OCI-LY3 (cell line): ENCODE data around the gene NBEA.
A peak's percentile ranks its signal among the peaks of the same experiment; 100 is the strongest.

Source experiments
- H2AFZ ChIP-seq: fragments of 200-600, 300-600 bp; shearing (Covaris generic); 2 replicates; pipeline ENCODE4 v1.6.0; 2014; ENCODE audit warnings: antibody characterized with exemption, low read depth, low read length
- H3K27ac ChIP-seq: fragments of 200-600, 300-600 bp; sonication (generic); 2 replicates; pipeline ENCODE4 v1.5.1; 2014; ENCODE audit warnings: mild to moderate bottlenecking, low read length, moderate library complexity, mixed read lengths
- H3K27me3 ChIP-seq: fragments of 200-600, 300-600 bp; sonication (generic); 2 replicates; pipeline ENCODE4 v1.6.1; 2014; ENCODE audit warnings: low read depth, low read length, mixed read lengths
- H3K36me3 ChIP-seq: fragments of 200-600, 300-600 bp; sonication (generic); replicated peaks from 2 replicates; pipeline ENCODE3; 2014; ENCODE audit warnings: low read depth, low read length, mixed read lengths
- H3K4me1 ChIP-seq: fragments of 300-600, 200-600 bp; sonication (generic); 2 replicates; pipeline ENCODE4 v1.6.1; 2014; ENCODE audit warnings: low read length, mixed read lengths
- H3K4me2 ChIP-seq: fragments of 200-600, 300-600 bp; sonication (generic); 2 replicates; pipeline ENCODE4 v1.6.1; 2014; ENCODE audit warnings: low read length, mixed read lengths
- H3K4me3 ChIP-seq: fragments of 300-600, 200-600 bp; sonication (generic); 2 replicates; pipeline ENCODE4 v1.5.1; 2014; ENCODE audit warnings: antibody characterized with exemption, mild to moderate bottlenecking, low read length, moderate library complexity
- H3K79me2 ChIP-seq: fragments of 300-600, 200-600 bp; shearing (Covaris generic); 2 replicates; pipeline ENCODE4 v1.6.1; 2014; ENCODE audit warnings: mild to moderate bottlenecking, low read length, mixed read lengths
- H3K9ac ChIP-seq: fragments of 300-600, 200-600 bp; shearing (Covaris generic); 2 replicates; pipeline ENCODE4 v1.6.0; 2014; ENCODE audit warnings: mild to moderate bottlenecking, low read length, moderate library complexity
- H3K9me3 ChIP-seq: fragments of 200-600, 300-600 bp; shearing (Covaris generic); 2 replicates; pipeline ENCODE4 v1.6.1; 2014; ENCODE audit warnings: low read length, mixed read lengths; ENCODE audit not compliant: insufficient read depth
- H4K20me1 ChIP-seq: fragments of 200-600, 300-600 bp; sonication (generic); 2 replicates; pipeline ENCODE4 v1.6.1; 2016; ENCODE audit warnings: low read length, mixed read lengths; ENCODE audit not compliant: insufficient read depth
- EZH2phosphoT487 ChIP-seq: fragments of 200-600 bp; shearing (Covaris generic); IDR thresholded peaks from 2 replicates; pipeline ENCODE4 v1.6.1; 2018; ENCODE audit warnings: antibody characterized with exemption, mixed run types, low read depth
- TF ChIP-seq, protein P1 (sequence below): fragments of 200-600, 300-600 bp; sonication (generic); IDR thresholded peaks from 2 replicates; pipeline ENCODE4 v1.5.1; 2014; ENCODE audit warnings: antibody characterized with exemption, low read length, low read depth

Gene NBEA

DNA sequence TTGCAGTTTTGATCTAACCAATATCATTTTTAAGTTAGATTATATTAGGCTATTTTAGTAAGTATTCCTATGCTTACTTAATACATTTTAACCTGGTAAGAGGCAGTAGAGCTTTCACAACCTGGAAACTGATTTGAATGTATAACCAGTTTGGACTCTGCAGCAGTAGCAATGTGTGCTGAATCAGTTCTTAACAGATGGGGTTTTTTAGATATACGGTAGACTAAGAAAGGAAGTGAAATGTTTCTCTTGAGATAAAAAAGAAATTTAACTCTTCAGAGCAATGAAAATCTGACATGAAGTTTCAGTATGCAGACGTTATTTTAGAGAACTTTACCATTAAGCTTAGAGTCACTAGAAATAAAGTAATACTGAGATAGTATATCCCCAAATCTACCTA lies 2.7 kb downstream of the NBEA start:
- peak overlapping the region; percentile 86 for H3K4me2 ChIP-seq
- TF ChIP-seq, protein P1, sequence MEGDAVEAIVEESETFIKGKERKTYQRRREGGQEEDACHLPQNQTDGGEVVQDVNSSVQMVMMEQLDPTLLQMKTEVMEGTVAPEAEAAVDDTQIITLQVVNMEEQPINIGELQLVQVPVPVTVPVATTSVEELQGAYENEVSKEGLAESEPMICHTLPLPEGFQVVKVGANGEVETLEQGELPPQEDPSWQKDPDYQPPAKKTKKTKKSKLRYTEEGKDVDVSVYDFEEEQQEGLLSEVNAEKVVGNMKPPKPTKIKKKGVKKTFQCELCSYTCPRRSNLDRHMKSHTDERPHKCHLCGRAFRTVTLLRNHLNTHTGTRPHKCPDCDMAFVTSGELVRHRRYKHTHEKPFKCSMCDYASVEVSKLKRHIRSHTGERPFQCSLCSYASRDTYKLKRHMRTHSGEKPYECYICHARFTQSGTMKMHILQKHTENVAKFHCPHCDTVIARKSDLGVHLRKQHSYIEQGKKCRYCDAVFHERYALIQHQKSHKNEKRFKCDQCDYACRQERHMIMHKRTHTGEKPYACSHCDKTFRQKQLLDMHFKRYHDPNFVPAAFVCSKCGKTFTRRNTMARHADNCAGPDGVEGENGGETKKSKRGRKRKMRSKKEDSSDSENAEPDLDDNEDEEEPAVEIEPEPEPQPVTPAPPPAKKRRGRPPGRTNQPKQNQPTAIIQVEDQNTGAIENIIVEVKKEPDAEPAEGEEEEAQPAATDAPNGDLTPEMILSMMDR = no peak
- no peak for TF ChIP-seq EZH2phosphoT487
- peak overlapping the region; percentile 88 for H3K4me3 ChIP-seq

DNA sequence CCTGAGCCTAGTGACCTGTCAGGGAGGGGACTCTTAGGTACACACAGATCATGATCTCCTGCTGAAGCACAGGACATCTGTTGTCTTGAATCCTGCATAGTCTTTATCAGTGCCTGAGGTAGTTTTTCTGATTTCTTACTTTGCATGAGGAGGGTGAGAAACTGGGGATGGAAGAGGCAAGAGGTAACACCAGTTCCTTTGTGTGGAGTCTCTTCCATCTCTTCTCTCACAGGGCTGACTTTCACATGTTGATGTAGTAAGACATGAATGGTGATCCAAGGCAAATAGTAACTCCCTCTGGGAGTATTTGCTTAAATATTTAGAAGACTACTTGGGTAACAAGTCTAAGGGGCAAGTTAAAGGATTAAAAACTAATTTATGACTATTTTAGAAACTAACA lies 9.5 kb downstream of the NBEA start:
- no peak overlapping the region for H3K4me3 ChIP-seq
- TF ChIP-seq, protein P1 = no peak
- TF ChIP-seq EZH2phosphoT487 = no peak
- no peak overlapping the region for H3K27ac ChIP-seq
- H2AFZ ChIP-seq = no peak overlapping the region
- H3K9me3 ChIP-seq = peaks cover 6% of the 10 kb centered on the region; the same call in 1 of the 2 replicates
- peaks cover 16% of the 10 kb centered on the region for H3K36me3 ChIP-seq
- no peak overlapping the region for H3K4me2 ChIP-seq
- H3K79me2 ChIP-seq = peaks cover 23% of the 10 kb centered on the region
- H4K20me1 ChIP-seq = peaks cover 18% of the 10 kb centered on the region; the same call in 1 of the 2 replicates
- H3K4me1 ChIP-seq = peaks cover 25% of the 10 kb centered on the region
- H3K9ac ChIP-seq = no peak overlapping the region
- H3K27me3 ChIP-seq = no peaks in the 10 kb centered on the region

More for the DNA sequence above, 2.7 kb downstream of the NBEA start:
- Histone ChIP-seq H2AFZ (no peak overlapping the region), H3K9ac (peak overlapping the region; percentile 28), H3K36me3 (no peaks in the 10 kb centered on the region), H4K20me1 (peaks cover 22% of the 10 kb centered on the region), H3K79me2 (peaks cover 25% of the 10 kb centered on the region), H3K4me1 (peaks cover 46% of the 10 kb centered on the region), H3K27me3 (peaks cover 14% of the 10 kb centered on the region), H3K9me3 (no peaks in the 10 kb centered on the region), H3K27ac (peak overlapping the region; percentile 33; the same call in 1 of the 2 replicates)

DNA sequence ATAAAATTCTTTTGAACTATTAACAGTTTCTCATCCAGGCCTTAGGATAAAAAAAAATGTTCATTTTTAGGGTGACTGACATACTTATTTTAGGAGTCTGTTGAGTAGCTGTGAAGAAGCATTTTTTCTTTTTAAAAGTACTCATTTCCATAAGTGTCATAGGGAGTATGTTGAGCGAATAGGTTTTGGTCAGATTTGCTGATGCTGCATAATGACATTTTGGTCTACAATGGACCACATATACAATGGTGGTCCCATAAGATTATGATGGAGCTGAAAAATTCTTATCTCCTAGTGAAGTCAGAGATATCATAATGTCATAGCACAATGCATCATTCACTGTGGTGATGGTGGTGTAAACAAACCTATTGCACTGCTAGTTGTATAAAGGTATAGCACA lies 17.4 kb downstream of the NBEA start:
- Histone ChIP-seq H3K4me3 (no peak overlapping the region), H3K79me2 (no peaks in the 10 kb centered on the region), H3K27me3 (no peaks in the 10 kb centered on the region), H3K4me1 (peaks cover 13% of the 10 kb centered on the region), H3K9me3 (peaks cover under 1% of the 10 kb centered on the region; the same call in 1 of the 2 replicates), H3K36me3 (peaks cover 2% of the 10 kb centered on the region), H2AFZ (no peak overlapping the region), H4K20me1 (no peaks in the 10 kb centered on the region), H3K27ac (no peak overlapping the region), H3K9ac (no peak overlapping the region), H3K4me2 (no peak overlapping the region)
- no peak for TF ChIP-seq EZH2phosphoT487
- TF ChIP-seq, protein P1 = no peak

DNA sequence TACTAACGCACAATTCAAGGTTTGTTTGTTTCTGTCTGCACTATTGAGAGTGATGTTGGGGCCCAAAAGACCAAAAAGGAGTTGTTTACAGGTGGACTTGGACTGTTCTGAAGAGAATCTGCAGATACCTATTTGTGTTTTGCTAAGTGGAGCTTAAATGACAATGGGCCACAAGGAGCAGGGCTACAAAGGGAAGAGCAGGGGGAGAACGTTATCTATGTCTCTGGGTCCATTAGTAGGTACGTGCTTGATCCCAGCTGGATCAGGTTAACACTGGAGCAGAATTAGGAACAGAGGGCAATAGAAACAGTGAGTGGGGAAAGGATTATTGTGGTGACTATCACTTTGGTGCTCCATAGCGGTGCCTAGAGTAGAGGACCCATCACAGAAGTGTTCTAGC lies 22.5 kb downstream of the NBEA start:
- H3K27ac ChIP-seq = no peak overlapping the region
- H2AFZ ChIP-seq = no peak overlapping the region
- no peaks in the 10 kb centered on the region for H3K27me3 ChIP-seq
- TF ChIP-seq, protein P1 = no peak
- no peak for TF ChIP-seq EZH2phosphoT487
- H3K4me3 ChIP-seq = no peak overlapping the region
- no peaks in the 10 kb centered on the region for H3K4me1 ChIP-seq
- no peak overlapping the region for H3K4me2 ChIP-seq
- H3K9ac ChIP-seq = no peak overlapping the region
- no peaks in the 10 kb centered on the region for H3K36me3 ChIP-seq
- no peaks in the 10 kb centered on the region for H3K79me2 ChIP-seq
- H4K20me1 ChIP-seq = no peaks in the 10 kb centered on the region
- no peaks in the 10 kb centered on the region for H3K9me3 ChIP-seq
